Sigmoid colon (tissue), 4 donors: ENCODE data around the gene NPTX1.

ENCODE experiments used
- EP300 ChIP-seq, 4 donors: sonication (generic); formaldehyde crosslinking; IDR thresholded peaks; one replicate each; pipeline ENCODE4 v1.6.1; 2017; ENCODE audit warnings: antibody characterized with exemption in 4 of 4
- POLR2A ChIP-seq, 2 donors: fragments of 450-650 bp; IDR thresholded peaks; one replicate each; pipeline ENCODE4 v1.6.1; 2016; ENCODE audit warnings: antibody characterized with exemption in 2 of 2, mild to moderate bottlenecking in 2 of 2, moderate library complexity in 2 of 2
- POLR2AphosphoS5 ChIP-seq, 4 donors: sonication (generic); formaldehyde crosslinking; IDR thresholded peaks; one replicate each; pipeline ENCODE4 v1.6.1; 2017; ENCODE audit warnings: antibody characterized with exemption in 4 of 4
- TF ChIP-seq, protein P1 (sequence below), 4 experiments: fragments of 450-650 bp in 3 of 4; fragments of 200-600 bp in 1 of 4; IDR thresholded peaks; one replicate each; pipeline ENCODE4 v1.5.1; 2016 to 2019; ENCODE audit warnings: antibody characterized with exemption in 4 of 4, mild to moderate bottlenecking in 3 of 4, moderate library complexity in 2 of 4

DNA sequence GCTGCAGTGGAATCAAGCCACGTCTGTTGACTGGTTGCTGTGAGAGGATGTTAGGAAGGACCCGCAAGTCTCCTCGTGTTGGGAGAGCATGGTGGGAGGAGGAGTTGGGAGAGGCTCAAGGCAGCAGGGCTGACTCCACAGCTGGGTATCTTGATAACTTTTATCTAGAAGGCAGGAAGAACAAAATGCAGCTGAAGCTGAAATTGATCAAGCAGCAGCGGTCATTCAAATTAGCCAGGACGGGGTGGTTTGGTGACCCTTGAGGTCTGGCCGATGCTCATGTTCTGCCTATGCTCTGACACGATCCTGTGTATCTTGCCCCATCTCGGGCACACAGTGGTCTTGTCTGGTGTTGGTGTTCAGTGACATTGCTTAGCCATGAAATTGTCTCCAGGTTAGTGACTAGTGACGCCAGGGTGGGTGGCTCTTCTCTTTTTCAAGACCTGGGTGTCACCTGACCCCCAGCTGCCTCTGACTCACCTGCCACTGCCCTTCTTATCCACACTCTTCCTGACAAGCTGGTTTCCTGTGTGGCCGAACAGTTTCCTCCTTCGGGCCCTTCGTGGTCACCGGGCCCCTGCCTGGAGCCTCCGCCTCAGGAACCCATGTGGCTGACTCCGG, 19.1 kb downstream of the NPTX1 start:
- no peak for TF ChIP-seq EP300 (IDR thresholded peaks at IDR 0.05)
- no peak for TF ChIP-seq POLR2A (IDR thresholded peaks at IDR 0.05)
- TF ChIP-seq, protein P1, sequence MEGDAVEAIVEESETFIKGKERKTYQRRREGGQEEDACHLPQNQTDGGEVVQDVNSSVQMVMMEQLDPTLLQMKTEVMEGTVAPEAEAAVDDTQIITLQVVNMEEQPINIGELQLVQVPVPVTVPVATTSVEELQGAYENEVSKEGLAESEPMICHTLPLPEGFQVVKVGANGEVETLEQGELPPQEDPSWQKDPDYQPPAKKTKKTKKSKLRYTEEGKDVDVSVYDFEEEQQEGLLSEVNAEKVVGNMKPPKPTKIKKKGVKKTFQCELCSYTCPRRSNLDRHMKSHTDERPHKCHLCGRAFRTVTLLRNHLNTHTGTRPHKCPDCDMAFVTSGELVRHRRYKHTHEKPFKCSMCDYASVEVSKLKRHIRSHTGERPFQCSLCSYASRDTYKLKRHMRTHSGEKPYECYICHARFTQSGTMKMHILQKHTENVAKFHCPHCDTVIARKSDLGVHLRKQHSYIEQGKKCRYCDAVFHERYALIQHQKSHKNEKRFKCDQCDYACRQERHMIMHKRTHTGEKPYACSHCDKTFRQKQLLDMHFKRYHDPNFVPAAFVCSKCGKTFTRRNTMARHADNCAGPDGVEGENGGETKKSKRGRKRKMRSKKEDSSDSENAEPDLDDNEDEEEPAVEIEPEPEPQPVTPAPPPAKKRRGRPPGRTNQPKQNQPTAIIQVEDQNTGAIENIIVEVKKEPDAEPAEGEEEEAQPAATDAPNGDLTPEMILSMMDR (IDR thresholded peaks at IDR 0.05) = no peak
- no peak for TF ChIP-seq POLR2AphosphoS5 (IDR thresholded peaks at IDR 0.05)
